EH (cell line): ENCODE results near the gene BEGAIN.
A peak's percentile ranks its signal among the peaks of the same experiment; 100 is the strongest.

Source experiments
- DNase-seq: peaks from one replicate; pipeline ENCODE4 v3.0.0-alpha.2; 2015; ENCODE audit warnings: low read depth

BEGAIN gene

DNA sequence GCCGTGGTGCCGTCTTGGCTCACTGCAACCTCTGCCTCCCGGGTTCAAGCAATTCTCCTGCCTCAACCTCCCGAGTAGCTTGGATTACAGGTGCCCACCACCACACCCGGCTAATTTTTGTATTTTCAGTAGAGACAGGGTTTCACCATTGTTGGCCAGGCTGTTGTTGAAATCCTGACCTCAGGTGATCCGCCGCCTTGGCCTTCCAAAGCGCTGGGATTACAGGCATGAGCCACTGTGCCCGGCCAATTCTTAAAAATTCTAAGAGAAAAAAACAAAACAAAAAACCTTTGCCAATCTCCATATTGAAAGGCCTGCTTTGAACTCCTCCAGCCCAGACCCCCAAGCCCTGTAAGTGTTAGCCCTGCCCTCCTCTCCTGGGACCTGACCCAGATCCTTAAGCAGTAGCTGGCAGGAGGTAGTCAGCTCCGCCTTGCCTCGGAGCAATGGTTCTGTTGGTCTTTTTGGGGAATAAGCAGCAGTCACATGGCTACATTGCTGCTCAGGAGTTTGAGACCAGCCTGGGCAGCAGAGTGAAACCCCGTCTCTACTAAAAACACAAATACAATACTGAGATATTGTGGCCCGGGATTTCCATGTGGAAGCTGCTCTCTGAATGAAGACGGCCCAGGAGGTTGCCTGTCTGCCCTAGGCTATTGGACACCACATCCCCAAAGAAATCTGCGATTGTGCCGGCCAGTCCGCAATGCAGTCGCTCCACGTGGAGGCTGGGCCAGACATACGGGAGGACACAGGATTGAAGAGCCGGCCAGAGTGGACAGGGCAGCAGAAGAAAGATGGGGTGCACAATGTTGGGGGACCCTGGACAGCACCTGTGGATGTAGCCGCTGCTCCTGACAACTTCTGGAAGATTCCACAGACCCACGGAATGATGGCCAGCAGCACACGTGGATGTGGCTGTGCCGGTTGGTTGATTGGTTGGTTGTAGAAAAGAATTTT lies 28.8 kb upstream of the BEGAIN start:
- no peak for DNase-seq

DNA sequence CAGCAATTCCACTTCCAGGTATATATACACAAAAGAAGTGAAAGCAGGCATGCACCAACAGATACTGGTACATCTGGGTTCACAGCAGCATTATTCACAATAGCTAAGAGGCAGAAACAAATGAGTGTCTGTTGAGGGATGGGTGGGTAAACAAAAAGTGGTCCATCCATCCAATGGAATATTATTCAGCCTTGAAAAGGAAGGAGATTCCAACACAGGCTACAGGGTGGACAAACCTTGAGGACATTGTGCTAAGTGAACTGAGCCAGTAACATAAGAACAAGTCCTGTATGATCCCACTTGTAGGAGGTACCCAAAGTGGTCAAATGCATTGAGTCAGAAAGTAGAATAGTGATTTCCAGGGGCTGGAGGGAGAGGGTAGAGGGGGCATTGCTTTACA lies 27.6 kb upstream of the BEGAIN start:
- no peak for DNase-seq

DNA sequence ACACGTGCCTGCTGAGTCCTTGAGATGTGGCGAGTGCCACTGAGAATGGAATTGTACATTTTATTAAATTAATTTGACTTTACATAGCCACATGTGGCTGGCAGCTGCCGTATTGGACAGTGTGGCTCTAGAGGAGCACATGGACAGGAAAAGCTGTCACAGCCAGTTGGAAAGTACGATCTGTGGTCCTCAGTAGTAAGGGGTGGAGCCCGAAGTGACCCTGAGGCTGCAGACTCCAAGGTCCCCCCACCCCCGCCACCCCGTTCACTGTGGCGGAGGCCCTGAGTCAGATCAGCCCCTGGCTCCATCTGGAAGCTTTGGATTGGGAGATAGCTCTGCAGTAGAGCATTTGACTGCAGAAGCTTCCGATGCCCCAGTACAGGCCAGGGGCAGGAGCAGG lies 25.8 kb upstream of the BEGAIN start:
- DNase-seq: no peak

DNA sequence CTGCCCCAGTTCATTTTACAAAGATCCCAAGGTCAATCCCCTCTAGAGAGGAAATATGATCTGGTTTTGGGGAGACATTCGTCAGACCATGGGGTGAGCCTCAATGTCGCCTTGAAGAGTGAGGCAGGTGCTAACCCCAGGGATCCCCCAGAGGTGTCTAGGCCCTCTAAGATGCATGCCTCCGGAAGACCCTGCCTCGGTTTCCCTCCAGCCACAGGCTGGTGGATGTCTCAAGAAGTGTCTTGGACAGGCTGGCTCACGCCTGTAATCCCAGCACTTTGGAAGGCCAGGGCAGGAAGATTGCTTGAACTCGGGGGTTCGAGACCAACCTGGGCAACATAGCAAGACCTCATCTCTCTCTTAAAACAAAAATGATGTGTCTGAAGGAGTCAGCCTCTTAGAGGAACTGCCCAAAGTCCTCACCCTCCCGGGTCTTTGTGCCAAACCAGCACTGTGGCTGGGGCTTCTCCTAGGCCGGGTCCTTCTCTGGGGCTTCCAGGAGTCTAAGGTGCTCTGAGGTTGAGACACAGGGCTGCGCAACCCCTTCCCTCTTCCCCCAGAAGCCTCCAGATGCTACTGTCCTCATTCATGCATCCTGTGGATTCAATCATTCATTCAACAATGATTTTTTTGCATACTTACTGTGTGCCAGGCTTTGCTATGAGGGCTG lies 24.7 kb upstream of the BEGAIN start:
- DNase-seq: no peak

DNA sequence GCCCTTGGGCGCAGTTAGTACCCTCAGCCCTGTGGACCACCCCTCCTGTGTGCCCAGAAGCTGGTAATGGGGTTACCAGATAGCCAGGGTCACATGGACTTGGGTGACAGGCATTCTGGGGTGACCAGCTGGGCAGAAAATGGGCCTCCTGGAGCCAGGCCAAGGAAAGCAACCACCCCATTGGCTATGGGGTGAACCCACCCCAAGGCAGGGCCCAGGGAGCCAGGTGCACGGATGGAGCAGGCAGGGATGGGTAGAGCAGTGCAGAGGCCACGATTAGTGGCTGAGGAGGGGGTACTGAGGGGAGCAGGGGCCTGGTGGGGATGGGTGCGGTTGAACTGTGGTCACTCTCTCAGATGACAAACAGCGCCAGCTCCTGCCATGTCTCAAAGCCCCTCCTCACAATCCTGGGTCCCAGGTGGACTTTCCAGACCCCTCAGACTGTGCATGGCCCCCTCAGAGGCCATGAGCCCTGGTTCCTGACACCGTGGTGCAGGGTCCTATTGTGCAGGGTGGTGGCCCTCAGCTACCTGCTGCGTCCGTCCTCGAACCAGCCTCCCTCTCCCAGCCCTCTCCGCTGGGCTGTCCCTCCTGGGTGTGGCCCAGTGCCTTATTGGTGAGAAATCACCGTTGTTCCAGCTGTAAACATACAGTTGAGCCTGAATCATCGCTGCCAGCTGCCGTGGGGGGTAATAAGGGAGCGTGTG lies 23.4 kb upstream of the BEGAIN start:
- no peak for DNase-seq

DNA sequence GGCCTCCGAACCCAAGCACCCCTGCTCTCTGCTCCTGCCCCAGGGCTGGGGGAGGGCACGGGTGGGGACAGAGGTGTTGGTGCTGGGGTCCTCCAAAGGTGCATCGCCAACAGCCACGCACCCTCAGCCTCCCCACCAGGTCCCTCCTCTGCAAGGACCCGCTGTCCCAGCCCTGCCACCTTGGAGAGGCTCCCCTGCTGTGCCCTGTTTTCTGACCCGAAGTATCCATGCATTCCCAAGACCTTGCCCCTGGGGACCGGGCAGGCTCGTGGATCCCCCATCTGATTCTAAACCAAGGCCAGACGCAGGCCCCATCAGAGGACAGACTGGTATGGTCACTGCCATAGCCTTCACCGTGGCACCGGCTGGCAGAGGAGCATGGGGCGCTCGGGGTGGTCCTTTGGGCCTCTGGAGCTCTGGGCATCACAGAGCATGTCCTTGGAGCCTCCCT lies 22.7 kb upstream of the BEGAIN start:
- no peak for DNase-seq

DNA sequence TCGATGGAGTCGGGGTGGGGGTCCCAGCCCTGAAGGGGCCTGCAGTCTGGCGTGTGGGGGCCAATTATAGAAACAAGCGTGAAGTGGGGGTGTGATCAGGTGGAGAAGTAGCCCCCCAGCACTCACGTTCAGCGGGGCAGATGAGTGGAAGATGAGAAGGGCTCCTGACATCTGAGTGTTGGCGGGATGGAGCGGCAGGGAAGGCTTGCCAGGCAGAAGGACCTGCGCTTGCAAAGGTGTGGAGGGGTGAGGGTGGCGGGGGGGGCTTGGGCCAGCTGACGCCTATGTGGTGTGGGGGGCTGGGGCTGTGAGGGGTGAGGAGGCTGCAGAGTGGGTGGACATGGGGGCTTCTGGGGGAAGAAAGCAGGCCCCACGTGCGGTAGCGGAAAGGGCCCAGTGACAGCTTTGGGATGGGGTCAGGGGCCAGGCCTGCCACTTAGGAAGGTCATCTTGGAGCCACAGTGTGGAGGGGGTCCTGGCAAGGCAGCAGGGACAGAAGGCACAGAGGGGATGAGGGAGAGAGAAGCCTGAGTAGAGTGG lies 22.2 kb upstream of the BEGAIN start:
- DNase-seq: no peak

DNA sequence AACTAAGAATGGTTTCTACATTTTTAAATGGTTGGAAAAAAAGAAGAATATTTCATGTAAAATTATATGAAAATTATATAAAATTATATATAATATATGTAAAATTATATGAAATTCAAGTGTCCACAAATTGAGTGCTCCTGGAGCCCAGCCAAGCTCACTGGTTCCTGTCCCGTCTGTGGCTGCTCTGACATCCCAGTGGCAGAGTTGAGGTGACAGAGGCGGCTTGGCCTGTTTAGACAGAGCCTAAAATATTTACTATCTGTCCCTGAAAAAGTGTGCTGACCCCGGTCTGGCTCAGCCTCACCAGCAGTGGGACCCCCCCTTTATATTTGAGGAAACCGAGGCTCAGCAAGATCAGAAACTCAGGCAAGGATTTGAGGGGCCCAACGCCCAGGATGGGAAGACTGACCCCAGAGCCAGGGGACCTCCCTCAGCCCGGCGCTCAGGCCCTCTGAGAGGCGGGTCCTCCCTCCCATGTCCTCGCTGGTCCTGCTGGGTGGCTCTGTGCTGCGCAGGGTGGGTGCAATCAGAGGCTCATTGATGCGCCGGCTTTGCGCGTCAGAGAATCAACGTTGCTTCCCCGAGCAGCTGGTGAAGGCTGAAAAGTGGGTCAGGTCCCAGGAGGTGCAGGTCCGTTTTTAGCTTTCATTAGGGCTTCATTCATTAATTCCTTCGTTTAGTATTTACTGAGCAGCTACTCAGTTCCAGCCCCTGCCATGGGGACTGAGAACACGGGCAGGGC lies 21.5 kb upstream of the BEGAIN start:
- DNase-seq: no peak

DNA sequence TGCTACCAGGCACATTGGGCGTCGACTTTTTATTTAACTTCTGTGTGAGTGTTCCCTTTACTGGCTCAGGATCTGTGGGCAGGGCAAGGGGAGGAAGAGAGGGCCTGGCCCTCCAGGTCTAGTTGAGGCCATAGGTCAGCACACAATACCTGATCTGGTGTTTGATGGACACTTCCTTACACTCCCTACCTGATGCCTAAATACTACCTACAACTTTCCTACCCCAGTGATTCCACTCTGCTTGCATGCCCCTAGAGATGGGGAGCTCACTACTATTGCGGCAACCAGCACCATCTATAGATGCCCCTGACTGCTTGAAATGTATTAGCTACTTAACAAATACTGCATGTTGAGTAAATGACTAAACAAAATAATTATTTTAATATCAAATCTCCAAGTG lies 20.8 kb upstream of the BEGAIN start:
- DNase-seq: no peak

DNA sequence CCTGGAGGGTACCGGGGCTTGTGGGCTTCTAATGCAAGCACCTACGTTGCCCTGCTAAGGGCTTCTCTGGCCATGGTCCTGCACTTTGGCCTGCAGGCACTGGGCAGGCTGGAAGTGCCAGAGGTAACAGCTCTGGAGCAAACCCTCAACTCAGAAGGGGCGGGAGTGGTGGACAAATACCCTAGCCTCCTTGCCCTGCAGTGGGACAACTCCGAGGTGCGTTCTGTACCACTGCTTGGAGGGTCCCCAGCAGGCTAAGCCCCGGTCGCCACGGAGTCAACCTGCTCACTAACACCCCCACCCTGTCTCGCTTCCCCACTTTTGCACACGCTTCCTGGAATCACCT lies 20.4 kb upstream of the BEGAIN start:
- no peak for DNase-seq

DNA sequence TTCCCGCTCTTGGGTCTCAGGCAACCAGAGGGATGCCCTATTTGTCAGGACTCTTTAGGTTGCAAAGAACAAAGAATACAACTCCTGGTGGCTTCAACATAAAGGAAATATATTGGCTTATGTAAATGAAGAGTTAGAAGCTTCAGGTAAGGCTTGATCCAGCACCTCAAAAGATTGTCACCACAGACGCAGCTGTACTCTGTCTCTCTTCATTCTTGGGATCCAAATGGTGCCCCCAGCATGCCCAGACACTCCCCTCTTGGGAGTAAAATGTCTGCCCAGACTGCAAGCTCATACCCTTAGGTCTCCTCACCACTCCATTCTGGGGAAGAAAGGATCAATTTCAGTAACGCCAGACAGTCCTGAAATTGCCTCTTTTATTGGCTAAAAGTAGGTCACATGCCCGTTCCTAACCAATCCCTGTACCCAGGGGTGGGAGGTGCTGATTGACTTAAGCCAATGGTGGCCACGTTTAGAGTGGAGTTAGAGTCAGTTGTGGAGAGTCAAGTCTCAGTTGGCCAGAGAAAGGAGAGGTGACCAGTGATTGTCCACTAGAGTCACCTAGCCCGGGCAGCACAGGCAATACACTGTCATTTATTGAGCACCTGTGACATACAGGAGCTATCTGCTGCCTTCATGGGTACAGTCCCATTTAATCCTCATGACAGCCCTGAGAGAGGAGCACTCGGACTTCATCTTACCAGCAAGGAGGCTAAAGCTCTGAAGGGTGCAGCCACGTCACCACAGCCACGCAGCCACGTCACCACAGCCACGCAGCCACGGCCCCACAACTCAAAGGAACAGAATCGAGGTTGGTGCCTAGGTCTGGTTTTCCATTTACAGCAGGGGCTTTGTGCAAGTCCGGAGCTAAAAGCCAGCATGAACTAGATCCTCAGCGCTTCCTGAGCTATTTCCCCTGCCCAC lies 19.7 kb upstream of the BEGAIN start:
- no peak for DNase-seq

DNA sequence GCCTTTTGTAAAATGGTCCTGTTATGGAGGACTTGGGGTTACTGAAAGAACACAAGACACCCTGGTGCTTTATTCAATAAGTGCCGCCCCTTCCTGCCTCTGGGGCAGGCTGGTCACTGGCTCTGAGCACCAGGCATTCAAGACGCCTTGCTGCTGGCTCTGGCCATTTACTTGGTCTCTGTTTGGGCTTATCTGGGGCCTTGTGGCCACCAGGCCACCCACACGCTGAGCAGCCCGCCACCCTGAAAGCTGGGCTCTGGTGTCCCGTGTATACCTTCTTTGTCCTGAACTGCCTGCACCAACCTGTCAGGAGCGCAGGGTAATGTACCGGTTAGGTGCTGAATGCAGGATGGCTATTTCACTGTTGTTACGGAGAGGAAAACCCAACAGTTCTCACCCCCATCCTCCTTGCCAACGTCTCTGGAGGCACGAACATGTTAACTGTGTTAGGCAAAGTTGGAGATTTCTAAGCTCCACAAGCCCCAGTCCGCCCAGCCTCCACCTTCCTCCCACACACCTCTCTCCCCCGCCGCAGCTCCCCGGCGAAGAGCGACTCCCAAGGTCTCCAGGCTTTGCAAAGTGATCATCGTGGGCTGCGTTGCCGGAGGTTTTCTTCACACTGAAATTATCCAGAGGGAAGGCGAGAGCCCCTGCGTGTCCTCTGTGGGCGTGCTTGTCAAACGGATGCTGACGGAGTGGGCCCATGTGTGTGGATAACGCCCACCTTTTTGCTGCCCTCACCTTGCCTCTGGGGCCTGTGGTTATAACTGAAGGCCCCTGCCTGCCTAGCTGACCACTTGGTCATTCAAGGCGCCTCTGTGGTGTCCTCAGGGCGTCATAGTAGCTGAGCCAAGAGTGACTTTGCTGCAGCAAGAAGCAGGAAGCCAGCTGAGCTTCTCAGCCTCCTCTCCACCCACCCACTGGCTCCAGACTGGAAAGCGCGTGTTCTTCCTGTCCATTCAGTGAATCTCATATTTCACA lies 18.8 kb upstream of the BEGAIN start:
- peak; percentile 22 for DNase-seq

DNA sequence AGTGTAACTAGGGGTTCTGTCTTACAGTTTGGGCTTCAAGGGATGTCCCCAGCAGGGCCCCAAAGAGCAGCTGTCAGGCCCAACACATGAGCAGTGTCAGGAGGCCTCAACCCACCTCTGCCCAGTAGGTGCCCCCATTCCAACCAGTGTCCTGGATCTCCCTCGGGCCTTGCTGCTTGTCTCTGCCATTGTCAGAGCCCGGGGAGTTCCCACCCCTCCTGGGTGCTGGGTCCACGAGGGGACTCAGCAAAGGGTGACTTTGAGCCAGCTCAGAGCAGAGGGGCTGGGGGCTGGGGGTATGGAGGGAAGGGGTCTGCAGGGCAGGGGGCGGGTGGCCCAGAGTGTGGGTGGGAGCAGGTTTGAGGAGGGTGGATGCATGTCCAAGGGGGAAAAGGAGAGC lies 18.0 kb upstream of the BEGAIN start:
- DNase-seq: no peak

DNA sequence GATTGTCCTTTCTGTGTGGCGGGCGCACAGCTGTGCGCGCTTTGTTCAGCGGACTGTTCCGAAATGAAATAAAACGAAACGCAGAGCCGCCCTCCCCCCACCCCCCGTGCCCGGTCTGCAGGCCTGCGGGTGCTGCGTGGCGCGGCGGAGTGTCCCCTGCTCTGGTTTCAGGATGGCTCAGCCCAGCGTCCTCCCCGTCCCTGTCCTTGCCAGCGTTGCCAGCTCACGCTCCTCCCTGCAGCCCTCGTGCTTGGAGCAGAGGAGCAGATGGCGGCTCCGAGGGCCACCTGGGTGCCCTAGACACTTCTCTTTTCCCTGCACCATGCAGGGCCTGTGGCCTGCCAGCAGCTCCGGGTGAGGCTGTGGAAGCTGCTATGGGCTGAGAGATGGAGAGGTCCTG lies 17.5 kb upstream of the BEGAIN start:
- no peak for DNase-seq

DNA sequence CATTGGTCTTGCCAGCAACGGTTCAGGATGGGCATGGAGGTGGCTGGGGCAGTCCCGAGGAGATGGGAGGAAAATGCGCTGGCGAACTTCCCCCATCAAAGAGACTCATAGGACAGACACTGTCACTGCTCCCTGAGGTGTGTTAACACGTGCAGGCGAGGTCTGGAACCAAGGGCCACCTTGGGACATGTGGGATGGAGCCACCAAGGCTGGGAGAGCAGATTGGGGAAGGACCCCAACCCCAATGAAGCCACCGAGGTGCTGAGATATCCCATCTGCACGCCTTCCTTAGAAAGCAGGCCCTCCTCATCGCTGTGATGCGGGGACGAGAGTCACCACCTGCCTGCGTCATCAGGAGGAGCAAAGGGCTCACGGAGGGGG lies 16.9 kb upstream of the BEGAIN start:
- DNase-seq: no peak

DNA sequence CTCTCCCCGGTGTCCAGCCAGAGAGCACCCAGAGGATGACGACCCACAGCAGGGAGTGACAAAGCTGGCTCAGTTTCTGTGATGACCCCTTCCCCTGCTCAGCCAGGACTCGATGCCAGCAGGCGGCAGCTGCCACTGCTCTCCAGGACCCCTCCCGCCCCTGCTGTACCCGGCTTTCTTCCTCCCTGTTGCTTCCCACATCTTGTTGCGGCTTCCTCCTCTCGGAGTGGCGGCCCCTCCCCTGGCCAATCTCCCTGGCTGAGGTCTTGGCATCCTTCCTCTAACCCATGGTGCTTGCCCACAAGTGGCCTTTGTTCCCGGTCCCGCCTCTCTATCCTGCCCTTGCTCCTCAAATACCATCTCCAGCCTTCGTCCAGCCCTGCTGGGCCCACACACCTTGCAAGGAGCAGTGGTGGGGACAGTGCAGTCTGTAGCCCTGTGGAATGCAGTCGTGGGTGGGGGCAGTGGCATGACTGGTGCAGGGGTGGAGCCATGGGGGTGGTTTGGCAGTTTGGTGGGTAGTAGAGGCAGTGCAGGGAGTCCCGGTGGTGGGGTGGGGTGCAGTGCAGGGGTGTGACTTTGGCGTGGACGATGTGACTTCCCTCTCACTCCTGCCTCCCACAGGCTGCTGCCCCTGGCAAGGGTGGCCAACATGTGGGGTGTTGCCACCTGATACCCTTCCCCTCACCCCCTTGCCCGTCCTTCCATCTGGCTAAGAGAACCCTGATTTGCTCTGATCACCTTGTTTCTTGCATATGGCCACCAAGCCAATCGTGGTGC lies 16.3 kb upstream of the BEGAIN start:
- no peak for DNase-seq

DNA sequence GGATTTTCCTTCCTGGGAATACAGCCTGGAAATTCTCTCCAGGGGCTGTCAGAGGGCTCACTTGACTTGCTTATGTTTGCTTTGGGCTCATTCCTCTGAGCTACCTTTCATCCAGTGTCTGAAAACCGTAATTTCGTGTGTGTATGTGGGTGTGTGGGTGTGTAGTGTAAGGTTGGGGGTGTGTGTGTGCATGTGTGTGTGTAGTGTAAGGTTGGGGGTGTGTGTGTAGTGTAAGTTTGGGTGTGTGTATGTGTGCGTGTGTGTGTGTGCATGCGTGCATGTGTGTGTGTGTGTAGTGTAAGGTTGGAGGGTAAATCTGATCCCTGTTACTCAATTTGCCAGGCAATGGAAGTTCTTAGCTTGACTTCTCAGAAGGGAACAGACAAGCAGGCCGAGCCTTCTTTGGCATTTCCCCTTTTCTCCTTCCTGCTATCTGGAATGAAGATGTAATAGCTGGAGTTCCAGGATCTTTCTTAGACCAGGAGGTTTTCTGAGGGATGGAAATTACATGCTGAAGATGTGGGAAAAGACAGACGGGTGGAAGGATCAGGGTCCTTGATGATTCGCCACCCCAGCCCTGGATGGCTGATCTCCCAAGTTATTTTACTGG lies 15.5 kb upstream of the BEGAIN start:
- no peak for DNase-seq

DNA sequence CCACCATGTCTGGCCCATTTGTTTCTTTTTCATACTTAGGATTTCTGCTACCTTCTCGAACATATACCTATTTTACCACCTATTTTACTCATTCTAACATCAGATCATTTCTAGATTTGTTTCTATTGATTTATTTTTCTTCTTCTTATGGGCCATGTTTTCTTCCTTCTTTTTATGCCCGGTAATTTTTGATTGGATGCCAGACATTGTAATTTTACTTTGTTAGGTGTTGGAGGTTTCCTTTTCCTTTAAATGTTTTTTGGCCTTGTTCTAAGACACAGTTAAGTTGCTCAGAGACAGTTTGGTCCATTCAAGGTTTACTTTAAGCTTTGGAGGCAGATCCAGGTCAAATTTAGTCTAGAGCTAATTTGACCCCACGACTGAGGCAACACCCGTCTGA lies 14.7 kb upstream of the BEGAIN start:
- DNase-seq: no peak
